GM21576 (cell line): ENCODE results near the gene FBXL22.

ENCODE experiments used
- ATAC-seq: cut with Tn5 transposase; IDR thresholded peaks from one replicate; pipeline ENCODE4 v1.9.1; 2021; ENCODE audit warnings: mild to moderate bottlenecking, moderate library complexity; ENCODE audit not compliant: unreplicated experiment

FBXL22 gene

DNA sequence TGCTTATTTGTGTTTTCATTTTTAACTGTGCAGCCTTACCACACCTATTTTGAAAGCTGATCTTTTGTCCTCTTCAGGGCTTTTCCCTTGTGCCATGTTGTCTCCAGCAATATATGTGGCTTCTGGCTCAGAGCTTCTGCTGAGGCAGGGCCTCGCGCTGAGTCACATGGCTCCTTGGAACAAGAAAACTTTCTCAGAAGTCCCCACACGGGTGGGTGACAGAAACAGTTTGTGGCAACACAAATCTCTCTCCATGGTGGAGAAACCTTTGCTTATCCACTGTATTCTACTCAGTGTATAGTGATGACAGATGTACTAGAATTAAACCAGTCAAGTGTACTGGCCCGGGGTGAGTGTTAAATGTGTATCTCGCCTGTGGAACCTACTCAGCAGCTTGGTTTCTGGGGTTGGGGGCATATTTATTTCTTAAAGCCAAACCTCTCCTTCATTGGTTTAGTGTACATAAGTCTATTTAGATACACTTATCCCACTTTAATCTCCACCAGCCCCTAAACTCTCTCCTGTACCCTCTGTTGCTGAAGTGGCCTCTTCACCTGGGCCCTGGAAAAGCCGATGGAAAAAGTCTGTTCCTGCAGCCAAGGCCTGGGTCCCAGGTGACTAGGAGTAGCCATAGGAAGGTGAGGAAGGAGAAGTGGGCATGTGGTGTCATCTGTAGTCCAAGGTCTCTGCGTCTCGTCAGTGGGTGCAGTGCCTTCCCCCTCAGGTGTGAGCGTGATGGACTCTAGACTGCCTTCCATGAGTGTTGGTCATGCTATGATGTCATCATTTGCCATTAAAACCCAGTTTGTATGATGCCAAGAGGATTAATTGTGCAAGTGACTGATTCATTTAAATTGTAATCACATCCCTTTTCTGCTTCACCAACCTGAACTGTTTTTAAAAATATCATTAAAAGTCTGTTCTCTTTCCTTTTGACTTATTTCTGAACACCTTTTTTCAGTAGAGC lies 3.2 kb upstream of the FBXL22 start:
- no peak for ATAC-seq

- ATAC-seq: no peak
Observed at GRCh38 chr15:63595065-63595464, 2.1 kb upstream of the FBXL22 start.

DNA sequence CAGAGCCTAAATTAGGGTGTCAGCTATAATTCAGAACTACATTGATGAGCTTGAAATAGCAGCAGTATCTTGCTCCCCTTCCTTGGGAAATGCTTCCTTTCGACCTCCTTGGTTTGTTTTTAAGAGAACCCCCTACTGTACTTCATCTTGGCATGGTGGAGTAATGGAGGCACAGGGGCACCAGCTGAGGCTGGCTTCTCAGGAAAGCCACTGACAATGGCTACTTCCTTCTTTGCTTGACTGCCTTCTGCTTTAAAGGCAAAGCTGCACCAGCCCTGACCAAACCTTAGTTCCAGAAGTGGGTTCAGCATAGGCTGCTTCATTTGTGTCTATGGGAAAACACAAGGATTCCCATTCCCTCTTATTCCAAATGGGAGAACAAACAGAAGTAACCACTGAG lies 1.5 kb upstream of the FBXL22 start:
- no peak for ATAC-seq

- ATAC-seq: no peak
Observed at GRCh38 chr15:63596676-63597037, 530 bp upstream of the FBXL22 start.

DNA sequence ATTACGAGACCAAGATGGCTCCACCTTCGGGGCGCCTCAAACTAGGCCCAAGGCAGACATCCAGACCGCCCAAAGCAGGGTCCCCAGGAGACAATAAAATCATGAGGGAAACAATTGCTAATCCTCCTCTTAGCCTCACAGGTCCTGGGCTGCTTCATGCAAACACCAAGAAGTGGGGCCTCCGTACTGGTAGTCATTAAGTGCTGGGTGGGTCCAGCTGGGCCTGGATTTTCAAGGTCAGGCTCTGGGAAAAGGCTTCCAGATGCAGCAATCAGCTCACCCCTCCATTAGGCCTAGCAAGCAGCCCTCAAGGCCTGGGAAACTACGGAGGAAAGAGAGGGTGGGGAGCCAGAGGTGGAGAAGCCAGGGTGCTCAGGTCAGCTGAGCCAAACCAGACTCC lies 634 bp downstream of the FBXL22 start:
- ATAC-seq: no peak

- ATAC-seq: no peak
Observed at GRCh38 chr15:63598473-63599400, 1.6 kb downstream of the FBXL22 start.

DNA sequence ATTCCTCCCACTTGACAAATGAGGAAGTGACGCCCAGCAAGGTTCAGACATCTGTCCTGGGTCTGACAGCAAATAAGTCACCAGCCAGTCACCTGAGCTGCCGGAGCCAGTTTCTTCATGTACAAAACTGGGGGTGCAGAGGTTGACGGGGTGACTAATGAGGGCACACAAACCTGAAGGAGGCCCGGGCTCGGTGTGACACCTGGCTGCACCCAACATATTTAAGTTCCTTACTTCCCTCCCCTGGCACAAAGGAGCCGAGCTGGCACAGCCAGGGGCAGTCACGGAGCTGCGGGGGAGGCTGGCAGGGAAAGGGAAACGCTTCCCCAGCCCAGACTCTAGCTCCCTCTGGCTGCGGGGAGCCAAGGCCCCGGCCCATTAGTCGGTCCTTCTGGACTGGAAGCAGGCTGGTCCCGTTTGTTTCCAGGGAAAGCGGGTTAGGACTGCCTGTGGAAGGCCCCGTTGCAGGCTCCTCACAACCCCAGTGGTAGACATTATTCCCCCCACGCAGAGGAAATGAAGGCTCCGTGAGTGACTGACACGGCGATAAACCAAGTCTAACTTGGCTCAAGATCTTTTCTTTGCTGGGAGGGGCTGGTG lies 2.3 kb downstream of the FBXL22 start:
- no peak for ATAC-seq

DNA sequence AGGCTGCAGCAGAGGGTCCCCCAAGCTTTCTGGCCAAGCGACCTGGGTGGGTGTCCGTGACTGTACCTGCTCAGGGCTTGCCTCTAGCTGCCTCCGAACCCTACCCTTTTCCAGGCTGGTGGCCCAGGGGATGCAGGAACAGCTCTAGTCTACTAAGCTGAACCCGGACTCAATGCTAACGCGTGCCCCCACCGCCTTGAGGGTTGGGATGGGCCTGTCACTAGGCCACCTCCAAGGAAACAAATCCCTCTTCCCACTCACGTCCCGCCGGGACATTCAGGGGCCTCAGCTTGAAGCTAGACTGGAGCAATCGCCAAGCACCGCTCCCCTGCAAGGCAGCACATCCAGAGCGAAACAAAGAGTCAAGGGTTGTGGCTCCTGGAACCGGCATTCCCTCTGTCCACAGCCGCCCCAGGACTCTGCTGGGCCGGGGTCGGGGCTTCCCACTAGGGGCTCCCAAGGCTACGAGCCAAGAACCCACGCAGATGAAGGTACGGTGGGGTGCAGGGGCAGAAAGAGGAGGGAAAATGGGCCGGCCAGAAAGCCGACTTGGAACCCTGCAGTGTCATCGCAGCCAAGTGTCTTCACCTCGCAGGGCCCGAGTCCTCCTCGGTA lies 2.9 kb downstream of the FBXL22 start:
- peak; percentile 1 for ATAC-seq

- ATAC-seq: peak; percentile 53
Observed at GRCh38 chr15:63600616-63601025, 3.4 kb downstream of the FBXL22 start.

DNA sequence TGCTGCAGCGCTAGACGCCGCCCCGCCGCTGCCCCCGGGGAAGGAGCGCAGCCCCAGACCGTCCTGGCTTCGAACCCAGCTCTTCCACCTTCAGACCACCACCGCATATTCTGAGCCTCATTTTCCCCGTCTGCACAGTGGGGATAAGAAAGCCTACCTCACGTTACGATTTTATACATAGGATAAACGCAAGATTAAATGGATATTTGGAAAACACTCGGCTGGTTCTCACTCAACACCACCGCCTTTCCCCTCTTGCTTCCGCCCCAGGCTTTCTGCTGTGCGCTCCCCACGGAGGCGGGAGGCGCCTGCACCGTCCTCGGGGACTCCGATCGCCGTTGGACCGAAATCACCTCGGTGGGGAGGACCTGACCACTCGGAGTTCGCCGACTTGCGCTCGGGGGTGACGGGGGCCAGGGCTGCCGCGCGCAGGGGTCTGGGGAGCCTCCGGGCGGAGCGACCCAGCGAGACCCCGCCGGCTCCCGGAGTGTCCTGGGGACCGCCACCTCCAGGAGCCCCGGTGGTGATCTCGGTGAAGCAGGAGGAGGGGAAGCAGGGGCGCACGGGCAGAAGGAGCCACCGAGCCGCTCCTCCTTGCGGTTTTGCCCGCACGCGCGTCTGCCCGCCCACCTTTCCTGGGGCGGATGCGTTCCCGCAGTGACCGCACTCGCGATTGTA lies 4.0 kb downstream of the FBXL22 start:
- ATAC-seq: no peak

DNA sequence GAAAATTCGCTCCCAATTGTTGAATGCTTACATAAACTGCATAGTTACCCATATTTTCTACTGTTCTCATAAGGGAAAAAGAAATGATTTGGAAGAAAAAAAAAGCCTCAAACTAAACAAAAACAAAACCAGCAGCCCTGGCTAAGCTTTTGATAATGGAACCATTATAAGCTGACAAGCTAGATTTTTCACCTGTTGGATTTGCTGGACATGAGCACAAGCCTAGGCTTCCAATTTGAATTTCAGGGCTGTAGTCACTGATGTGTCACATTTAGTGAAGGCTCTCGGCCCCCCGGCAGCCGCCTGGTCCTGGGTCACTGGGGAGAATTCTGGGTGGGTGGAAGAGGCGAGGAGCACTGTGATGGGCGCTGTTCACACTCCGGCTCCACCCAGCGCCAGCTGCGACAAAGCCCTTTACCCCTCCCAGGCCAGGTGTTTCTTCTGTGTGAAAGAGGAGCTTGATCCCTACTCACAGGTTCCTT lies 4.6 kb downstream of the FBXL22 start:
- no peak for ATAC-seq

DNA sequence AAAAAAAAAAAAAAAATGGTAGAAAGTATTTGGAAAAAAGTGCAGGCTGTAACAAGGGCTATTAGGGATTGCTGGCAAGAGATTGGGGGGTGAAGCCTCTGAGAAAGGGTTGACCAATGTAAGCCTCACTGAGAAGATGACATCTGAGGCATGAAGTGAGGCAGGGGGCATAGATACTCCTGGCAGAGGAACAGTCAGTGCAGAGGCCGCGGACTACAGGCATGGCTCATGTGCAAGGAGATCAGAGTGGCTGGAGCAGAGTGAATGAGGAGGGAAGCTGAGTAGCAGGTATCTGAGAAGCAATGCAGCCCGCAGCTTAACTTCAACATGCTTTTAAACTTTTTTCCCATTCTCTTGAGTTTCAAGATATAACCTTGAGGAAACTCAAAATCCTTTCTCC lies 5.4 kb downstream of the FBXL22 start:
- ATAC-seq: no peak

DNA sequence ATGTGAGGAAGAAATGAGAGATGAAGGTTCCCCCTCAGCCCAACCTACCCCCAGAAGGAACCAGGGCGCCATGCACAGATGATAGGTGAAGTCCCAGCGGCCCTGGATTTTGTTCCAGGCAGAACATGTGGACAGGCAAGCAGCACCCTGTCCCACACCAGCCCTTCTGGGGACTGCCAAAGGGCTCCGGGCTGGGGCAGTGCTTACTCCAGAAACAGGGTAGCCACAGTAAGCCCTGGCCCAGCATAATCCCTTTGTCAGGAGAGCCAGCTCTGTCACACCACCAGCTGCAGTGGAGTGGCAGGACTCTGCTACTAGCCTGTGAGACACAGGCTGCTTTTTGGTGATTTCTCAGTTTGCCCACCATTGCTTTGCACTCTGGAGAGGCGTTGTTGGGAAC lies 6.3 kb downstream of the FBXL22 start:
- ATAC-seq: no peak

DNA sequence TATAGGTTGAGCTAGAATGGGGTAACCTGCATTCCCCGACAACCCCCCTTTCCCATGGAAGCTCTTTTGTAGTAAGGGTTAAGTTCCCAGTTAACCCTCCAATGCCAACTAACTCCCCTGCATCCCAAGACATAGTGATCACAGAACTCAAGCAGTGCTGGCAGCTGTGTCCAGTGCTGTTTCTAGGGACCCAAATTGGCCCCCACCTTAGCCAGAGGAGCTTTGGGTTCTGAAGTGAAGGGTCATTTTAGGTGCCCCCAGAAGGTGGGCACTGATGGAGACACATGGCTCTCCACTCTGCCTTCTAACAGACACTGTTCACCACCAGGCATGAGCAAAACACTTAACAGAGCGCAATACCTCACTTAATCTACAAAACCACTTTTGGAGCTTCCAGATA lies 7.1 kb downstream of the FBXL22 start:
- ATAC-seq: no peak

DNA sequence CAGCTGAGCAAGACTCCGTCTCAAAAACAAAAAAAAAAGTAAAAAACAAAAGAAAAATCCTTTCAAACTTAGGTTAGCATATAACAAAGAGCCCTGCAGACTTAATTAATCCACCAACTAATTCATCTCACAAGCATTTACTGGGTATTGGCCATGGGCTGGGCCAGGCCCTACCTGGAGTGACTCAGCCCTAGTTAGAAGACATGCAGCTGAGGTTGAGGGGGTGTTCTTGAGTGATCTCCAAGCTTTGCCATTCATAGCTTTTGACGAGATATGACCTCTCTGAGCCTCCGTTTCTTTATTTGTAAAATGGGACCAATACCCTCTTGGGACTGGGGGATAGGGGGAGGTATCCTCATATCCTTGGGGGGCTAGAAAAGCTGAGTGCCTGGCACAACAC lies 7.8 kb downstream of the FBXL22 start:
- ATAC-seq: no peak

DNA sequence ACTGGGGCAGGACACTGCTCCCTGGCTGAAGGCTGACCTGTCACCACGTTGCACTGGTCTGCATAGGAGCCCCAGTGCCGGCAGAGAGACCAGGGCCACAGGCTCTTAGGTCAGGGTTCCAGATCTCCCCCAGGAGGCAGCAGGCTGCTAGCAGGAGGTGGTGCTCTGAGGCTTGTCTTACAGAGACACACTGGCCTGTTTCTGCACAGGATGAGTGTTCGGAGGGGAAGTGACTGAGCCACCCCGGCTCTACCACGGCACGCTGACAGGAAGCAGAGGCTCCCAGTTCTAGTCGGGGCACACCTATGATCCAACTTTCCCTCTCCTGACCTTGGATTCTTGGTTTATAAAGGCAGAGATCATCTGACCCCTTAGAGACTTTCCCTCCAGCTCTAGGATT lies 8.6 kb downstream of the FBXL22 start:
- no peak for ATAC-seq

DNA sequence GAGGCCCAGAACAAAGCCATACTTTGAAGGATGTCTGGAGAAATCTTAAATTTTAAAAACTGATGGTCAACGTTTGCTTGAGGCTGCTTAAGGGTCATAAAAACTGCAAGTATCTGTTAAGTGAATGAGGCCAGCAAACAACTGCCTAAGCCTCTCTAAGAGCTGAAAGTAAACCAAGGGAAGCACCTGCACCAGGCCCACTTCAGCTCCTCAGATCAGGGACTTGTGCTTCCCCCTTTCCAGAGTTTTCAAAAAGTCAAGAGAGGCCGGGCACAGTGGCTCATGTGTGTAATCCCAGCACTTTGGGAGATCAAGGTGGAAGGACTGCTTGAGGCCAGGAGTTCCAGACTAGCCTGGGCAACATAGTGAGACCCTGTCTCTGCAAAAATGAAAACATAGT lies 9.1 kb downstream of the FBXL22 start:
- no peak for ATAC-seq

DNA sequence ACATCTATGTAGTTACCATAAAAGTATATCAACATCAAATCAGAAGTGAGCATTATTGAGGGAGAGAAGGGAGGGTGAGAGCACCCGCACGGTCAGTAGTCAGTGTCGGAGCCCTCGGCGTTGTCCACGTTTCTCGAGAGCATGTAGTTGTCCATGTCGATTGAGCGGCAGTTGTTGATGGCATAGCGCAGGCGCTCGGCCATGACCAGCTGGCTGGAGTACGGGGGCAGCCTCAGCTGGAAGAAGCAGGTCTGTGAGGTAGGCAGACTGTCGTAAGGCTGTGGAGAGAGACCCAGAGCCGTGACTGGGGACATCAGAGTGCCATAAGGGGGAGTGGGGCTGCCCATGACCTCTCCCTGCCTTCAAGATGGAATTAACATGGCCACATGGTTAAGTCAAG lies 11.8 kb downstream of the FBXL22 start:
- ATAC-seq: no peak

DNA sequence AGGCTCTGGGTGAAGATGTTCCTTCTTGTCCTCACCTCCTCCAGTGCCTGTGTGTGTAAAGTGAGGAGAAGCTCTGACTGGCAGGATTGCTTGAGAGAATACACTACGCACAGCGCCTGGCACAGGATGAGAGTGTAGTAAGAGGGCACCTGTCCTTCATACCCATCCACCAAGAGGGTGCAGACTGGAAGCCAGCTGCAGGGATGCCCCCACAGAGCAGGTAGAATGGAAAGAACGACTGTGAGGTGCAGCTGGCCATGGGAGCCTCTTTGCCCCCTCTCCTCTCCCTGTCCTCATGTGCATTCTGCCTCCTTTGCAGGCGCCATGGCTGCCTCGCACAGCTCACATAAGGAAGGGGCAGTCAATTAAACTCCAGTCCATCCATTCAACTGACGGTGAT lies 12.3 kb downstream of the FBXL22 start:
- ATAC-seq: no peak

GRCh38 chr15:63610209-63610841 lies 13.1 kb downstream of the FBXL22 start:
- ATAC-seq: peak; percentile 62
